Adrenal gland (tissue), 12 donors: ENCODE results near the gene RAP1GAP. TPM values are rescaled to one million over a fixed set of nuclear protein-coding genes. Genes with fewer than 3 reads are reported as not detected.

Experiments used
- DNase-seq, 7 donors: peaks; one replicate each; pipeline ENCODE4 v3.0.0-alpha.2; 2019 to 2020
- H3K27ac ChIP-seq, 5 donors: fragments of 200-600 bp; sonication (generic) in 4 of 5; 1 replicate in 3 of 5; 2 replicates in 2 of 5; pipeline versions ENCODE4 v1.5.1 to v1.8.0; 2016 to 2020; ENCODE audit warnings: mild to moderate bottlenecking in 1 of 5
- H3K27me3 ChIP-seq: fragments of 200-600 bp; 2 replicates; pipeline ENCODE4 v1.8.0; 2021
- H3K36me3 ChIP-seq, 2 donors: fragments of 200-600 bp; replicated peaks in 1 of 2; 1 replicate in 1 of 2; 2 replicates in 1 of 2; pipeline versions ENCODE4 v1.5.1 to v1.8.0; 2018 to 2022
- H3K4me1 ChIP-seq, 2 donors: fragments of 200-600 bp; replicated peaks in 1 of 2; 1 replicate in 1 of 2; 2 replicates in 1 of 2; pipeline versions ENCODE4 v1.5.1 to v1.8.0; 2018 to 2021
- H3K4me3 ChIP-seq, 4 donors: fragments of 200-600 bp; sonication (generic) in 3 of 4; one replicate each; pipeline ENCODE4 v1.5.1; 2016 to 2018
- H3K9me3 ChIP-seq, 3 donors: fragments of 200-600 bp; sonication (generic) in 1 of 3; replicated peaks in 1 of 3; 1 replicate in 2 of 3; 2 replicates in 1 of 3; pipeline versions ENCODE4 v1.5.1 to v1.8.0; 2016 to 2021
- CTCF ChIP-seq, 6 experiments: fragments of 450-650 bp in 4 of 6; fragments of 200-600 bp in 2 of 6; sonication (generic) in 1 of 6; IDR thresholded peaks; 1 replicate in 5 of 6; 2 replicates in 1 of 6; pipeline versions ENCODE4 v1.5.1 to v1.8.0; 2016 to 2021; ENCODE audit warnings: antibody characterized with exemption in 6 of 6, mild to moderate bottlenecking in 2 of 6, moderate library complexity in 1 of 6
- POLR2A ChIP-seq, 2 donors: fragments of 450-650 bp; IDR thresholded peaks; one replicate each; pipeline ENCODE4 v1.6.1; 2017; ENCODE audit warnings: antibody characterized with exemption in 2 of 2, mild to moderate bottlenecking in 2 of 2, moderate library complexity in 1 of 2
- WGBS, 4 donors: extraction: QIAGEN DNeasy Blood & Tissue Kit in 2 of 4; methylation state at CpG; one replicate each; pipeline versions ENCODE4 v1.1.5 to v1.1.7; 2013 to 2017; 5-methylcytosine and 5-hydroxymethylcytosine counted together
- intact Hi-C, 2 donors: fragments of 100-400 bp; cut with DNase I; formaldehyde crosslinking; loops; one replicate each; pipeline versions ENCODE4 v1.14.1 to v1.15.0; 2022 to 2023
- polyA plus RNA-seq, 3 donors: library from polyadenylated mRNA; stranded (reverse); fragments of 200-250 nt in 2 of 3; fragments of 350-450 nt in 1 of 3; fragmentation: Illumina TruSeq in 1 of 3; extraction: RNeasy Lipid Tissue Mini Kit (QIAGEN cat#74804) in 1 of 3; gene quantifications; one replicate each; pipeline ENCODE4 v1.2.3, GENCODE V29; 2013 to 2014
- total RNA-seq, 9 donors: library from RNA; depleted of rRNA in 4 of 9; stranded (reverse); fragments of >200 nt in 4 of 9; fragments of 120-200 nt in 1 of 9; fragmentation: NEBNext Ultra II Directional in 1 of 9; extraction: Animal tissue kit (Norgen Biotek cat#: 25700) in 1 of 9; gene quantifications; one replicate each; pipeline versions ENCODE4 v1.1.0 to v1.2.4, GENCODE V29; 2013 to 2023
- donor health status: healthy with polysubstance abuse.
- donor health status: Bipolar disorder and iron deficiency.
- donor health status: DM: yes; HTN: yes; CAD: no.
- donor health status: DM: no; HTN: no; CAD: no.
- donor health status: DM: no; HTN: no; CAD: no.
- donor health status: DM: yes; HTN: yes; CAD: no.

The RAP1GAP gene
- total and polyA plus RNA-seq, 12 donors = 52.4 to 409 (median 90.0) TPM

- WGBS, 4 donors = 42 to 46% (median 44%) methylated on average over 14 to 16 of the region's 16 CpGs
- intact Hi-C loops = no loop called here
- Histone ChIP-seq H3K27ac (peak overlapping the region in 4 of 5 donors; percentile 60 to 90 (median 80)), H3K4me1 (peaks cover 42 to 67% of the 10 kb centered on the region in 2 donors), H3K9me3 (no peaks in the 10 kb centered on the region), H3K36me3 (no peaks in the 10 kb centered on the region), H3K4me3 (peak overlapping the region in 1 of 4 donors; percentile 82), H3K27me3 (no peaks in the 10 kb centered on the region)
- DNase-seq = peak in 3 of 7 donors; percentile 22 to 74 (median 28)
- TF ChIP-seq POLR2A (IDR thresholded peaks at IDR 0.05) (no peak), CTCF (IDR thresholded peaks at IDR 0.05) (no peak)
Observed at GRCh38 chr1:21670059-21670881, 1.1 kb upstream of the RAP1GAP start.

GRCh38 chr1:21668951-21669257 is 253 bp downstream of the RAP1GAP start:
- Histone ChIP-seq H3K36me3 (no peaks in the 10 kb centered on the region), H3K27ac (peak overlapping the region; percentile 58 to 90 (median 73)), H3K27me3 (no peaks in the 10 kb centered on the region), H3K4me1 (peaks cover 44 to 73% of the 10 kb centered on the region in 2 donors), H3K4me3 (peak overlapping the region in 2 of 4 donors; percentile 32 to 82), H3K9me3 (no peaks in the 10 kb centered on the region)
- no peak for DNase-seq
- TF ChIP-seq POLR2A (IDR thresholded peaks at IDR 0.05) = no peak
- TF ChIP-seq CTCF (IDR thresholded peaks at IDR 0.05) = no peak
- intact Hi-C loops = no loop called here
- 0% methylated on average over 1 to 25 of the region's 25 CpGs; no CpG with 5 or more reads in 1 of the 4 donors for WGBS, 4 donors

GRCh38 chr1:21668232-21668950 is 766 bp downstream of the RAP1GAP start:
- DNase-seq = peak in 6 of 7 donors; percentile 61 to 74 (median 65)
- intact Hi-C loops = no loop called here
- H3K9me3 ChIP-seq = no peaks in the 10 kb centered on the region
- peak overlapping the region in 2 of 4 donors; percentile 32 to 82 for H3K4me3 ChIP-seq
- peaks cover 44 to 73% of the 10 kb centered on the region in 2 donors for H3K4me1 ChIP-seq
- WGBS, 4 donors = 1 to 40% (median 5%) methylated on average over 1 to 33 of the region's 33 CpGs
- TF ChIP-seq POLR2A (IDR thresholded peaks at IDR 0.05) (no peak), CTCF (IDR thresholded peaks at IDR 0.05) (peak in 1 of 6 experiments; percentile 4)
- H3K27me3 ChIP-seq = no peaks in the 10 kb centered on the region
- no peaks in the 10 kb centered on the region for H3K36me3 ChIP-seq
- H3K27ac ChIP-seq = peak overlapping the region; percentile 58 to 90 (median 73)
